GM12891 (cell line): ENCODE data around the gene RIN2.

ENCODE experiments used
- POLR2A ChIP-seq: IDR thresholded peaks from 2 replicates; pipeline ENCODE4 v1.6.1; 2011; ENCODE audit warnings: low read depth, low read length, control low read depth
- POLR2AphosphoS5 ChIP-seq: IDR thresholded peaks from 2 replicates; pipeline ENCODE4 v1.6.1; 2011; ENCODE audit warnings: low read depth, low read length, control low read depth
- TAF1 ChIP-seq: IDR thresholded peaks from 2 replicates; pipeline ENCODE4 v1.6.1; 2011; ENCODE audit warnings: low read depth, low read length, control low read depth

DNA sequence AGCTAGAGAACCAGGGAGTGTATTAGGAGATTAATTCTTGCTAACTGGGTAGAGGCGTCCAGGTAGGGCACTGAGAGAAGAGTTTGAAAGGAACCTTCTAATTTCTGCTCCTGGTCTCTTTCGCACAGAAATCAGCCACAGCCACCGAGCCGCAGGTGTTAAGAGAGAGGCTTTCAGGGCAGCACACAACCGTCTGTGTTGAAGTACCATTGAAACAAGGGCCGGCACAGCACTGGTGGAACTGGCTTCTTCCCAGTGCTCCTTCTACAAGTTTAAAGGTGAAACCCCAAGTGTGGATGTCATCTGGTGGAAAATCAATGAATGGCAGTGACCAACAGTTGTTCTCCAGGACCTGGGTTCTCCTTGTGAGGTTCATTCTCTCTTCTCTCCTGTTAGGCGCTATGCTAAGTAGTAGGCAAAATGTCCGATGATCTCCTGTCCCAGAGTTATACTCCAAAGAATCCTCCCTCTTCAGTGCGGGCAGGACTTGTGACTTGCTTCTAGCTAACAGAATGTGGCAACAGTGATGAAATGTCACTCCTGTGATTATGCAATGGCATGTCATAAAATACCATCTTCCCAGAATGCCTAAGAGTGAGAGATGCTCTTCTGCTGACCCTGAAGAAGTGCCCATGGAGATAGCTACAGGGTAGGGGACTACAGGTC is 15.0 kb upstream of the RIN2 start:
- TF ChIP-seq TAF1, result no peak
- no peak for TF ChIP-seq POLR2AphosphoS5
- TF ChIP-seq POLR2A, result no peak
